ENCODE data around the gene ACAT2. TPM values are rescaled to one million over a fixed set of nuclear protein-coding genes. Genes with fewer than 3 reads are reported as not detected.
"Not testable (repeated sequence)": the region's sequence is repeated elsewhere in the genome, so short reads cannot be mapped to it uniquely, and the experiment has no call there.

The ACAT2 gene
- total RNA-seq, 2 experiments from 2014 or later = 84.4 to 89.2 TPM

DNA sequence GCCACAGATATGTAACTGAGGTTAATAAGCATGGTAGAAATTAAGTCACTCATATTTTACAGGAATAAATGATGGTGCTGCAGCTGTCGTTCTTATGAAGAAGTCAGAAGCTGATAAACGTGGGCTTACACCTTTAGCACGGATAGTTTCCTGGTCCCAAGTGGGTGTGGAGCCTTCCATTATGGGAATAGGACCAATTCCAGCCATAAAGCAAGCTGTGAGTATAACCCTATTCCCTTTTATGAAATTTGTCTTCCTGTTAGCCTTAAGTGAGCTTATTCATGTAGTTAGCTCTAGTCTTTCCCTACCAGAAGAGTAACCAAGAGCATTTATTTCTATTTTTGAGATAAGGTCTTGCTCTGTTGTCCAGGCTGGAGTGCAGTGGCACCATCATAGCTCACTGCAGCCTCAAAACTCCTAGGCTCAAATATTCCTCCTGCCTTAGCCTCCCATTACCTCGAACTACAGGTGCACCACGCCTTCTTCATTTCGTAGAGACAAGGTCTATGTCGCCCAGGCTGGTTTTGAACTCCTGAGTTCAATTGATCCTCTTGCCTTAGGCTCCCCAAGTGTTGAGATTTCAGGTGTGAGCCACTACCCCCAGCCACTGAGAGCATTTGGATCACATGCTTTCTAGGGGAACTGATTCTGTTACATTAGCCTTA, 15.5 kb downstream of the ACAT2 start:
- no peaks in the 10 kb centered on the region for H3K9me3 Mint-ChIP-seq (ENCODE audit: insufficient read depth)
- ChIA-PET CTCF (interaction anchor here (0.9 kb wide), 1 partner anchor 14 kb away, joined by 3 read pairs; no protein-coding TSS in a partner anchor), POLR2A (no interaction called here)
- H3K36me3 Mint-ChIP-seq (ENCODE audit: low read depth) = peaks cover 73% of the 10 kb centered on the region
- ATAC-seq (peak; percentile 22), DNase-seq (no peak)
- H3K4me1 Mint-ChIP-seq (ENCODE audit: low read depth) = peaks cover 11% of the 10 kb centered on the region
- H3K27me3 Mint-ChIP-seq (ENCODE audit: low read depth) = no peaks in the 10 kb centered on the region
- H3K4me3 Mint-ChIP-seq = no peak overlapping the region
- H3K27ac Mint-ChIP-seq = no peak overlapping the region

DNA sequence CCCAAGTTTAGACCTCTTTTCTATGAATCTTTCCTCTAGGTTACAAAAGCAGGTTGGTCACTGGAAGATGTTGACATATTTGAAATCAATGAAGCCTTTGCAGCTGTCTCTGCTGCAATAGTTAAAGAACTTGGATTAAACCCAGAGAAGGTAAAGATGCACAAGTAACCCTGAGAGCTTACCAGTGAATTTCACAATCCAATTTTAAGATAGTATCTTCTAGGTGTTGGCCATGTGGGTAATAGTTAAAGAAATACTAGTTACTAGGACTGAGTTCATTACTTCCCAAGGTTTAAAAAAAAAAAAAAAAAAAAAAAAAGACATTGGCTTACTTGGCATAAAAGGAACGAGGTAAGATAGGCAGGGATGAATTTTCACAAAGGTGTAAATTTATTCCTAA, 16.3 kb downstream of the ACAT2 start:
- no peak for DNase-seq
- H3K9me3 Mint-ChIP-seq (ENCODE audit: insufficient read depth) = no peaks in the 10 kb centered on the region
- ChIA-PET POLR2A (no interaction called here), CTCF (interaction anchor here (0.9 kb wide), 1 partner anchor 13 kb away, joined by 3 read pairs; no protein-coding TSS in a partner anchor)
- H3K27me3 Mint-ChIP-seq (ENCODE audit: low read depth) = no peaks in the 10 kb centered on the region
- peak overlapping the region; percentile 3 for H3K27ac Mint-ChIP-seq
- H3K4me3 Mint-ChIP-seq = no peak overlapping the region
- H3K4me1 Mint-ChIP-seq (ENCODE audit: low read depth) = peaks cover 19% of the 10 kb centered on the region
- ATAC-seq = no peak
- peaks cover 80% of the 10 kb centered on the region for H3K36me3 Mint-ChIP-seq (ENCODE audit: low read depth)

DNA sequence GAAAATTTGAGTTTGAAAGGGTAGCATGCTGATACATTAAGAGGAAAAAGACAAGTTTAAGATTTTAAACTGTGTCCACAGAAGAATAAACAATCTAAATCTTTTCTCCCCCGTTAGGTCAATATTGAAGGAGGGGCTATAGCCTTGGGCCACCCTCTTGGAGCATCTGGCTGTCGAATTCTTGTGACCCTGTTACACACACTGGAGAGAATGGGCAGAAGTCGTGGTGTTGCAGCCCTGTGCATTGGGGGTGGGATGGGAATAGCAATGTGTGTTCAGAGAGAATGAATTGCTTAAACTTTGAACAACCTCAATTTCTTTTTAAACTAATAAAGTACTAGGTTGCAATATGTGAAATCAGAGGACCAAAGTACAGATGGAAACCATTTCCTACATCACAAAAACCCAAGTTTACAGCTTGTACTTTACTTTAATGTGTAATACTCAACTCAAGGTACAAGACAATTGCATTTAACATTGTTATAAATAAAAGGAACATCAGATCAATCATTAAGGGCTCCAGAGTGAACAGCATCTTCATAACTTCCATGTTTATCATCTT, 16.8 kb downstream of the ACAT2 start:
- Mint-ChIP-seq H3K36me3 (ENCODE audit: low read depth) (peaks cover 83% of the 10 kb centered on the region), H3K4me1 (ENCODE audit: low read depth) (peaks cover 21% of the 10 kb centered on the region), H3K9me3 (ENCODE audit: insufficient read depth) (no peaks in the 10 kb centered on the region), H3K27me3 (ENCODE audit: low read depth) (no peaks in the 10 kb centered on the region), H3K27ac (peak overlapping the region; percentile 3), H3K4me3 (no peak overlapping the region)
- ChIA-PET POLR2A (no interaction called here), CTCF (no interaction called here)
- no peak for DNase-seq
- ATAC-seq = no peak

DNA sequence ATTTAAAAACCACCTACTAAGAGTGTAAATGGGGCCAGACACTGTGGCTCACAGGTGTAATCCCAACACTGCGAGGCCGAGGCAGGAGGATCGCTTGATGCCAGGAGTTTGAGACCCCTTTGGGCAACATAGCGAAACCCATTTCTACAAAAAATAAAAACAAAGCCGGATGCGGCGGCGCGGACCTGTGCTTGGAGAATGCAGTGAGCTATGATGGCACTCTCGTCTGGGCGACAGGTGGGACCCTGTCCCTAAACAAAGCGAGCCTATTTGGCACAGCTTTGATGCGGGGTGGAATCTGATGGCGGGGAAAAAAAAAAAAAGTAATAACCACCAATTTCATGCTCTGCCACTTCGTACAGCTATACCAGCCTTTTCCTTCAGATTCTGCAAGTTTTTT, 26.4 kb downstream of the ACAT2 start:
- no peak for ATAC-seq
- ChIA-PET POLR2A (interaction anchor here (0.6 to 4.8 kb wide), 10 partner anchors 17 to 260 kb away, joined by 3 to 33 read pairs (median 8); partner anchors contain the start of genes ACAT2, SOD2 and WTAP), CTCF (interaction anchor here (0.6 to 1.1 kb wide), 4 partner anchors 67 to 228 kb away, joined by 3 read pairs; no protein-coding TSS in a partner anchor)
- peak; percentile 31 for DNase-seq
- peak overlapping the region; percentile 89 for H3K27ac Mint-ChIP-seq
- H3K9me3 Mint-ChIP-seq (ENCODE audit: insufficient read depth) = no peaks in the 10 kb centered on the region
- no peaks in the 10 kb centered on the region for H3K27me3 Mint-ChIP-seq (ENCODE audit: low read depth)
- peaks cover 58% of the 10 kb centered on the region for H3K4me1 Mint-ChIP-seq (ENCODE audit: low read depth)
- peaks cover 75% of the 10 kb centered on the region for H3K36me3 Mint-ChIP-seq (ENCODE audit: low read depth)
- peak overlapping the region; percentile 93 for H3K4me3 Mint-ChIP-seq

DNA sequence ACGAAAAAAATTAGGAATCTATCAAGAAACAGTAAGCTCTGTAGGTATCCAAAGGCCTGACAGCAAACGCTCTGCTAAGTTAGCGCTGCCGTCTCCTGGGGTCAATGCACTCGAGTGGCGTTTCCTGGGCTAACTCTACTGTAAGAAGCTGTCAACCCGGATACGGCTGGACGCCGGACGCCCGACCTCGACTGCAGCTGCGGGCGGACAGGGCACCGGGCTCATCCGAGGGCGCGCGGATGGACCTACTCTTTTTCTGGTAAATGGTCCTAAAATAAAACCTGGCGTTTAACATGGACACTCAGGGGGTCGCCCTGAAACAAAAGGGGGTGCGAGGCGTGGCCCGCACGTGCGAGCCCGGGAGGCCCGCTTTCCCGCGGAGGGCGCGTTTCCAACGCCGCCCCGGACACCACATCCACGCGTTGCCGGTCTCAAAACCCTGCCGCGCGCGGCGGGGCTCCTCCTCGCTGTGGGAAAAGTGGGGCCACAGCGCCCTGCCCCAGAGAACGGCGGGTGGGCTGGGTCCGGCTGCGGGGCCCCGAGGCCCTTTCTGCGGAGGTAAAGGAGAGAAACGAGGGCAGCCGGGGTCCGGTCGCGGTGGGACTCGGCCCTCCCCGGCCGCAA, 27.0 kb downstream of the ACAT2 start:
- CTCF ChIA-PET = interaction anchor here (0.6 to 1.1 kb wide), 5 partner anchors 66 to 228 kb away, joined by 3 read pairs; no protein-coding TSS in a partner anchor
- Mint-ChIP-seq H3K27me3 (ENCODE audit: low read depth) (no peaks in the 10 kb centered on the region), H3K4me1 (ENCODE audit: low read depth) (peaks cover 56% of the 10 kb centered on the region), H3K36me3 (ENCODE audit: low read depth) (peaks cover 75% of the 10 kb centered on the region), H3K9me3 (ENCODE audit: insufficient read depth) (no peaks in the 10 kb centered on the region), H3K27ac (peak overlapping the region; percentile 89), H3K4me3 (peak overlapping the region; percentile 93)
- POLR2A ChIA-PET = interaction anchor here (0.6 to 4.8 kb wide), 11 partner anchors 8 to 259 kb away, joined by 3 to 33 read pairs (median 7); partner anchors contain the start of genes ACAT2, SOD2 and WTAP
- peak; percentile 1 for ATAC-seq
- peak; percentile 49 for DNase-seq

DNA sequence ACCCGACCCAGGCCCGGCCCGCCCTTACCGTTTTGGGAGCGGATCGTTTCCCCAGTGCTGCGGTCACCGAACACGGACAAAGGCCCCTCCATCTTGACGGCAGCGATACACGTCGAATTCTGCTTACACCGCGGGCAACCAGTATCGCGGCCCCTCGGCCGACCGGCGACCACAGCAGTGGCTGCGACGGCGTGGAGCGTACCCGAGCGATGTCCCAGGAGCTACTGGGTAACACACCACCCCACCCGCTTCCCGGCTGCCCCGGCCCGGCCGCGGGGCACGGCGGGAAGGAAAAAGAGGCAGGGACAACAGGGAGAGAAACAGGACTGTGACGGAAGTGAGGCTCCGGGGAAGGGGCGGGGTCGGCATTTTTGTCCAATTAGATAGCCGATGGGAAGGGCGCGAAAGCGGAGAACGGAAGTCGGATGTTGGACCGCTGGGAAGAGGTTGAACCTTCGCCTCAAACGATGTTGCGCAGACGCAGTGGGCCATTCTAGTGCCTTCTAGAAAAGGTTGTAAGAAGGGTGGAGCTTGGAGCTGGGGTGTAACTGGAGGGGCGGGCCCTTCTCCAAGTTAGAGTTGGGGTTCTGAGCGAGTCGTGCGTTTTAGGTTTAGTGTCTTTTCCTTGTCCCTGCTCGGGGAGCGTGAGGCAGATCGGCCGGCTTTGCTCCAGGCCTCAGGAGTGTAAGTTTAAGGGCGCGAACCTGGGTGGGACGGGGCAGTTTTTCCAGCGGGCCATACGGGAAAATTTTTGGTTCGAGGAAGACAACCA, 27.7 kb downstream of the ACAT2 start, which contains the start of gene TCP1:
TCP1 (minus strand) TSS at position 226 of the 772 bp plus-strand sequence; CDS start at position 92, 134 bp downstream.
- DNase-seq (peak; percentile 100), ATAC-seq (peak; percentile 79)
- Mint-ChIP-seq H3K27me3 (ENCODE audit: low read depth) (no peaks in the 10 kb centered on the region), H3K36me3 (ENCODE audit: low read depth) (peaks cover 78% of the 10 kb centered on the region), H3K4me3 (peak within 1 kb of the TSS; percentile 93), H3K4me1 (ENCODE audit: low read depth) (peaks cover 62% of the 10 kb centered on the region), H3K27ac (peak within 1 kb of the TSS; percentile 96), H3K9me3 (ENCODE audit: insufficient read depth) (no peaks in the 10 kb centered on the region)
- ChIA-PET POLR2A (interaction anchor here (0.6 to 4.8 kb wide), 24 partner anchors 8 to 280 kb away, joined by 3 to 33 read pairs (median 4); partner anchors contain the start of genes ACAT2, IGF2R, SOD2 and WTAP), CTCF (interaction anchor here (0.5 to 2.9 kb wide), 10 partner anchors 26 to 167 kb away, joined by 3 to 21 read pairs (median 4); partner anchors contain the start of gene WTAP)

DNA sequence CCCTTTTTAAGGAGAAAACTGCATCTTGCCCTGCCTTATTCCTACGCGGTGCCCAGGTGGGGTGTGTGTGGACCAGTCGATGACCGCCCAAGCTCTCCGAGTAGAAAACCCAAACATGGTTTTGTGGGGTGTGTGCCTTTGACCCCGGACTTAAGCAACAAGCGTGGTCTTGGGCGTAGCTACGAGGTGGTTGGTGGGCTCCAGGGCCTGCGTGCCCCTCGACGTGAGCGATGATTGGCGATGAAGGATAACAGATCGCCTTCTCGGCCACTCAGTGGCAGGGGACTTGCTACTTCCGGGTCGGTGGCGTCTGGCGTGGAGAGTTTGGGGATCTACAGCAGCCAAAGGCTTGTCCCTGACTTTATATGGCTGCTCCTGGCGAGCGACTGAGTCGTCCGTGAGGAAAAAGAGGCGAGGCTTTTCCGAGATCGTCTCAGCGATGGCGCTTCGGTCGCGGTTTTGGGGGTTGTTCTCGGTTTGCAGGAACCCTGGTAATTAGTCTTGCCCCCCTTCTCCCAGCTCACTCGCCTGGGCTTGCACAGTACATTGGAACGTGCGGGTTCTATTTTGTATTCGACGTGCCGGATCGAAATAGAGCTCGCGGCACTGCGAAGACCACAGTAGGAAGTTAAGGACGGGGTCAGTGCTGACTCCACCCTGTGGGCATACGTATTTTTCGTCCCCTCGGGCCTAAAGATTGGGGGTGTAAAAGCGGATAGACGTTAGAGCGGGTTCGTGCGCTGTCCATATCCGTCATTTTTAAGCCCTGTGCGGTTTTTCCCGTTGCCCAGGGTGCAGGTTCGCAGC, 28.5 kb downstream of the ACAT2 start, which contains the start of gene MRPL18:
MRPL18 (plus strand) TSS at position 319 of the 807 bp plus-strand sequence; CDS start at position 440, 121 bp downstream.
- H3K27me3 Mint-ChIP-seq (ENCODE audit: low read depth) = no peaks in the 10 kb centered on the region
- peaks cover 59% of the 10 kb centered on the region for H3K4me1 Mint-ChIP-seq (ENCODE audit: low read depth)
- H3K4me3 Mint-ChIP-seq = peak within 1 kb of the TSS; percentile 93
- CTCF ChIA-PET = interaction anchor here (0.5 to 2.9 kb wide), 15 partner anchors 8 to 99 kb away, joined by 3 to 21 read pairs (median 3); partner anchors contain the start of gene WTAP
- DNase-seq = peak; percentile 96
- peak within 1 kb of the TSS; percentile 96 for H3K27ac Mint-ChIP-seq
- POLR2A ChIA-PET = interaction anchor here (0.6 to 4.8 kb wide), 26 partner anchors 9 to 731 kb away, joined by 3 to 33 read pairs (median 4); partner anchors contain the start of genes ACAT2, IGF2R, SOD2 and WTAP
- peaks cover 75% of the 10 kb centered on the region for H3K36me3 Mint-ChIP-seq (ENCODE audit: low read depth)
- ATAC-seq = peak; percentile 85
- no peaks in the 10 kb centered on the region for H3K9me3 Mint-ChIP-seq (ENCODE audit: insufficient read depth)

DNA sequence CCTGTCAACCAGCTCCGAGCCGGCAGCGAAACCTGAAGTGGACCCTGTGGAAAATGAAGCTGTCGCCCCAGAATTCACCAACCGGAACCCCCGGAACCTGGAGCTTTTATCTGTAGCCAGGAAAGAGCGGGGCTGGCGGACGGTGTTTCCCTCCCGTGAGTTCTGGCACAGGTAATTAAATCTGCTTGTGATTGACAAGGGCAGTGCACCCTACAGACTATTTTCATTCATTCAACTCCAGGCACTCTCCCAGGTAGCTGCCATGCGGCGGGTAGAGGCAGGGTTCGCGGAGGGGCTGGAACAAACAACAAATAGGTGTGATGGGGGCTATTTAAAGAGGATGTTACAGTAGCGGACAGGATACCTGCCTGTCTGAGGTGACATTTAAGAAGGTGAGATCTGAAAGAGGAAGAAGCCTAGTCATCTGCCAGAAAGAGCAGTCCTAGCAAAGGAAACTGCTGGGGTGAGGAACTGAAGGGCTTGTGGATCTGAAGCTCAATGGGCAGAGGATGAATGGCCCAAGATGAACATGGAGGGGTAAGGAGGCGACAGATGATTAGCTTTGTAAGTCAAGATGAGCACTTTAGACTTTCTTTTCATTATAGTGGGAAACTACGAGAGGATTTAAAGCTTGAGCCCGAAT, 29.2 kb downstream of the ACAT2 start:
- H3K36me3 Mint-ChIP-seq (ENCODE audit: low read depth) = peaks cover 71% of the 10 kb centered on the region

DNA sequence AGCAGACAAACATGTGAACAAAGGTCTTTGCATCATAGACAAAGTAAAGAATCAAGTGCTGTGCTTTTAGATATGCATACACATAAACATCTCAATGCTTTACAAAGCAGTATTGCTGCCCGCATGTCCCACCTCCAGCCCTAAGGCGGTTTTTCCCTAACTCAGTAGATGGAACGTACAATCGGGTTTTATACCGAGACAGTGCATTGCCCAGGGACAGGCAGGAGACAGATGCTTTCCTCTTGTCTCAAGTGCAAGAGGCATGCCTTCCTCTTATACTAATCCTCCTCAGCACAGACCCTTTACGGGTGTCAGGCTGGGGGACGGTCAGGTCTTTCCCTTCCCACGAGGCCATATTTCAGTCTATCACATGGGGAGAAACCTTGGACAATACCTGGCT, 33.1 kb downstream of the ACAT2 start:
- peaks cover 38% of the 10 kb centered on the region for H3K4me1 Mint-ChIP-seq (ENCODE audit: low read depth)
- ATAC-seq = not testable (repeated sequence)

More for the DNA sequence above, 29.2 kb downstream of the ACAT2 start:
- ChIA-PET CTCF (interaction anchor here (0.6 to 2.9 kb wide), 14 partner anchors 9 to 151 kb away, joined by 3 to 21 read pairs (median 3); no protein-coding TSS in a partner anchor), POLR2A (interaction anchor here (0.7 to 4.8 kb wide), 15 partner anchors 10 to 730 kb away, joined by 3 to 33 read pairs (median 6); partner anchors contain the start of genes ACAT2, IGF2R, SOD2 and WTAP)
- DNase-seq (no peak), ATAC-seq (no peak)
- Mint-ChIP-seq H3K27me3 (ENCODE audit: low read depth) (no peaks in the 10 kb centered on the region), H3K27ac (peak overlapping the region; percentile 96), H3K4me3 (peak overlapping the region; percentile 93), H3K9me3 (ENCODE audit: insufficient read depth) (no peaks in the 10 kb centered on the region), H3K4me1 (ENCODE audit: low read depth) (peaks cover 54% of the 10 kb centered on the region)

DNA sequence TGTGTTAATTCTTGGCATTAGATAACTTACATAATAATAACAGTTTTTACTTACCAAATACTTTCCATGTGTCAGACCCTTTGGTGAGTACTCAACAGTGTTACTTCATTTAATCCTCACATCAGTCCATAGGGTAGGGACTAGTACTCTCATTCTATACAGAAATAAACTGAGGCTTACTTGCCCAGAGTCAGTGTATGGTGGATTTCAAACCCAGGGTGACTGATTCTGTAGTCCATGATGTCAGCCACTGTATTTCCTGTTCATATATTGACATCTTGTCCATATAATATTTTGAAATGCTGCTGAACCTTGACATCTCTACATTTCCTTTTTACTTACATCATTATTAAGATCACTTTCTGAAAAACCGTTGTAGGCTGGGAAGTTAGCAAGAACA, 35.7 kb downstream of the ACAT2 start:
- ChIA-PET POLR2A (no interaction called here), CTCF (no interaction called here)
- DNase-seq = no peak
- ATAC-seq = no peak
- Mint-ChIP-seq H3K9me3 (ENCODE audit: insufficient read depth) (no peaks in the 10 kb centered on the region), H3K27ac (no peak overlapping the region), H3K36me3 (ENCODE audit: low read depth) (peaks cover 59% of the 10 kb centered on the region), H3K4me3 (no peak overlapping the region), H3K27me3 (ENCODE audit: low read depth) (no peaks in the 10 kb centered on the region), H3K4me1 (ENCODE audit: low read depth) (peaks cover 24% of the 10 kb centered on the region)

More for the DNA sequence above, 33.1 kb downstream of the ACAT2 start:
- CTCF ChIA-PET; POLR2A ChIA-PET; H3K9me3 Mint-ChIP-seq (ENCODE audit: insufficient read depth); H3K4me3 Mint-ChIP-seq; H3K27me3 Mint-ChIP-seq (ENCODE audit: low read depth); DNase-seq: not testable (repeated sequence)
- H3K36me3 Mint-ChIP-seq (ENCODE audit: low read depth) = peaks cover 76% of the 10 kb centered on the region
- peak overlapping the region; percentile 43 for H3K27ac Mint-ChIP-seq

All from activated CD8-positive, alpha-beta T cell treated with anti-CD3 and anti-CD28 coated beads, Interleukin-2, amount 10 ng/mL, durations not matched to agents 7 days and 5 days (primary cell).